Spleen (tissue), 7 donors: Measurements from ENCODE around the gene NFIA.

Experiments
- CTCF ChIP-seq, 11 experiments: fragments of 200-600 bp in 7 of 11; fragments of 450-650 bp in 4 of 11; sonication (generic) in 4 of 11; IDR thresholded peaks in 8 of 11; conservative IDR thresholded peaks in 3 of 11; 1 replicate in 7 of 11; 2 replicates in 4 of 11; pipeline versions ENCODE4 v1.4.0 to v1.8.0; 2016 to 2021; ENCODE audit warnings: antibody characterized with exemption in 11 of 11, inconsistent platforms in 4 of 11, mild to moderate bottlenecking in 1 of 11
- POLR2A ChIP-seq, 3 donors: fragments of 450-650 bp; IDR thresholded peaks; one replicate each; pipeline ENCODE4 v1.5.1; 2017; ENCODE audit warnings: antibody characterized with exemption in 3 of 3, mild to moderate bottlenecking in 1 of 3
- POLR2AphosphoS5 ChIP-seq, 3 donors: sonication (generic); formaldehyde crosslinking; IDR thresholded peaks; one replicate each; pipeline ENCODE4 v1.5.1; 2017; ENCODE audit warnings: antibody characterized with exemption in 3 of 3
- donor health status: DM: no; HTN: no; CAD: no; lungs with moderate emphysema.
- donor health status: DM: no; HTN: no; CAD: no.
- donor health status: DM: no; HTN: no; CAD: no.

- TF ChIP-seq CTCF (IDR thresholded peaks at IDR 0.05 in 8 of 11, conservative IDR thresholded peaks at IDR 0.05 in 3 of 11) (no peak), POLR2AphosphoS5 (IDR thresholded peaks at IDR 0.05) (no peak), POLR2A (IDR thresholded peaks at IDR 0.05) (no peak)
Observed at GRCh38 chr1:61400997-61401396, 318.6 kb downstream of the NFIA start.
